Common myeloid progenitor, CD34-positive (primary cell): ENCODE results near the gene MACIR.
"Not testable (repeated sequence)": the region's sequence is repeated elsewhere in the genome, so short reads cannot be mapped to it uniquely, and the experiment has no call there.

Experiments used
- CTCF ChIA-PET: fragments of 350-600 bp; sonication (Branson Sonifier 250); formaldehyde crosslinking; loops from one replicate; lab custom pipeline; 2021; ENCODE audit warnings: antibody characterized with exemption; lab: Charles Lee
- POLR2A ChIA-PET: fragments of 350-600 bp; sonication (Branson Sonifier 250); formaldehyde crosslinking; loops from one replicate; lab custom pipeline; 2021; ENCODE audit warnings: antibody characterized with exemption; lab: Charles Lee
- DNase-seq, 3 donors: peaks; one replicate each; pipeline versions ENCODE4 v3.0.0 to v3.0.0-alpha.2; 2013
- H3K27ac ChIP-seq, 2 experiments: 1 replicate in 1 of 2; 2 replicates in 1 of 2; pipeline ENCODE4 v1.7.0; 2013; ENCODE audit warnings: inconsistent platforms in 2 of 2, low read length in 2 of 2, mild to moderate bottlenecking in 2 of 2, low read depth in 1 of 2, moderate library complexity in 1 of 2; ENCODE audit not compliant: severe bottlenecking in 2 of 2, insufficient read depth in 1 of 2, poor library complexity in 1 of 2
- H3K27me3 ChIP-seq, 5 experiments: replicated peaks in 2 of 5; 1 replicate in 3 of 5; 2 replicates in 2 of 5; pipeline versions ENCODE4 v1.6.1 to v1.7.0; 2013; ENCODE audit warnings: low read length in 4 of 5, mild to moderate bottlenecking in 2 of 5, moderate library complexity in 2 of 5, inconsistent platforms in 1 of 5; ENCODE audit not compliant: insufficient read depth in 5 of 5, control insufficient read depth in 4 of 5
- H3K36me3 ChIP-seq, 4 experiments: 1 replicate in 2 of 4; 2 replicates in 2 of 4; pipeline versions ENCODE4 v1.6.1 to v1.7.0; 2013; ENCODE audit warnings: low read length in 3 of 4, control low read depth in 1 of 4, mild to moderate bottlenecking in 1 of 4; ENCODE audit not compliant: control insufficient read depth in 4 of 4, insufficient read depth in 4 of 4
- H3K4me1 ChIP-seq, 4 experiments: 1 replicate in 3 of 4; 2 replicates in 1 of 4; pipeline versions ENCODE4 v1.6.1 to v1.7.1; 2013; ENCODE audit warnings: low read length in 3 of 4, mild to moderate bottlenecking in 3 of 4, control low read depth in 1 of 4, inconsistent platforms in 1 of 4, moderate library complexity in 1 of 4; ENCODE audit not compliant: control insufficient read depth in 4 of 4, insufficient read depth in 4 of 4; ENCODE audit errors: control extremely low read depth in 1 of 4
- H3K4me3 ChIP-seq, 7 experiments: 1 replicate in 4 of 7; 2 replicates in 3 of 7; pipeline versions ENCODE4 v1.5.1 to v1.7.0; 2013; ENCODE audit warnings: mild to moderate bottlenecking in 7 of 7, low read length in 6 of 7, moderate library complexity in 6 of 7, inconsistent platforms in 2 of 7, low read depth in 2 of 7, control low read depth in 1 of 7; ENCODE audit not compliant: insufficient read depth in 4 of 7, control insufficient read depth in 1 of 7; ENCODE audit errors: extremely low read depth in 1 of 7
- H3K9me3 ChIP-seq, 5 experiments: 1 replicate in 4 of 5; 2 replicates in 1 of 5; pipeline versions ENCODE4 v1.6.1 to v1.7.1; 2013; ENCODE audit warnings: low read length in 4 of 5, mild to moderate bottlenecking in 2 of 5, inconsistent platforms in 1 of 5, low read depth in 1 of 5, moderate library complexity in 1 of 5; ENCODE audit not compliant: control insufficient read depth in 4 of 5, insufficient read depth in 2 of 5; ENCODE audit errors: control extremely low read depth in 1 of 5
- WGBS: methylation state at CpG from one replicate; pipeline ENCODE4 v1.1.5; 2013; ENCODE audit not compliant: insufficient coverage; 5-methylcytosine and 5-hydroxymethylcytosine counted together

MACIR gene

GRCh38 chr5:103217101-103217500 lies 41.5 kb upstream of the MACIR start:
- POLR2A ChIA-PET: no interaction called here
- H3K36me3 ChIP-seq: no peaks in the 10 kb centered on the region
- no peak overlapping the region for H3K4me3 ChIP-seq
- peaks cover 0 to 1% (median 0%) of the 10 kb centered on the region in 5 experiments for H3K9me3 ChIP-seq
- H3K27ac ChIP-seq: no peak overlapping the region
- CTCF ChIA-PET: interaction anchor here (0.8 to 2.9 kb wide), 4 partner anchors 8 to 536 kb away, joined by 3 to 17 read pairs (median 4); no protein-coding TSS in a partner anchor
- peaks cover 4 to 16% (median 7%) of the 10 kb centered on the region in 4 experiments for H3K4me1 ChIP-seq
- H3K27me3 ChIP-seq: no peaks in the 10 kb centered on the region
- no peak for DNase-seq

DNA sequence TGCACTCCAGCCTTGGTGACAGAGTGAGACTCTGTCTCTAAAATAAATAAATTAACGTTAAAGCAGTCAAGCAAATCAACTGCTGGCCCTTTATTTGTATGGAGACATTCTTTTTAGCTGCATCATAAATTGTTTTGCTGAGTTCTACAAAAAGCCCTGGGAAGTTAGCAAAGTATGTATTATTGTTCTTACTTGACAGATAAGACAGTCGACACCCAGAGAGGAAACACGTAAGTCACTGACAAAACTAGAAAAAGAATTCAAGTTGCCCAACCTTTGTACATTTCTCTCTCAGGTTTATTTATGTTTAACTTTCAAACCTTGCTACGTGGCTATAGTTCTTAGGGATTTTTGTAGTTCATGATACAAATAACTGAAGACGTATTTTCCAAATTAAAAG lies 40.4 kb upstream of the MACIR start:
- Histone ChIP-seq H3K36me3 (no peaks in the 10 kb centered on the region), H3K27ac (no peak overlapping the region), H3K4me1 (peaks cover 0 to 8% (median 4%) of the 10 kb centered on the region in 4 experiments), H3K4me3 (no peak overlapping the region), H3K9me3 (peaks cover 0 to 1% (median 0%) of the 10 kb centered on the region in 5 experiments), H3K27me3 (no peaks in the 10 kb centered on the region)
- 100% methylated on average over 3 of the region's 5 CpGs for WGBS
- no peak for DNase-seq
- ChIA-PET POLR2A (no interaction called here), CTCF (interaction anchor here (1.2 to 1.3 kb wide), 2 partner anchors 26 to 537 kb away, joined by 3 read pairs; no protein-coding TSS in a partner anchor)

- H3K9me3 ChIP-seq, H3K36me3 ChIP-seq, H3K27me3 ChIP-seq, POLR2A ChIA-PET, H3K4me1 ChIP-seq, DNase-seq, H3K4me3 ChIP-seq, H3K27ac ChIP-seq: not testable (repeated sequence)
- no CpG with 5 or more reads among the region's 2 CpGs for WGBS
- CTCF ChIA-PET: interaction anchor here (1.2 kb wide), 1 partner anchor 27 kb away, joined by 3 read pairs; no protein-coding TSS in a partner anchor
Observed at GRCh38 chr5:103219074-103219473, 39.5 kb upstream of the MACIR start.

DNA sequence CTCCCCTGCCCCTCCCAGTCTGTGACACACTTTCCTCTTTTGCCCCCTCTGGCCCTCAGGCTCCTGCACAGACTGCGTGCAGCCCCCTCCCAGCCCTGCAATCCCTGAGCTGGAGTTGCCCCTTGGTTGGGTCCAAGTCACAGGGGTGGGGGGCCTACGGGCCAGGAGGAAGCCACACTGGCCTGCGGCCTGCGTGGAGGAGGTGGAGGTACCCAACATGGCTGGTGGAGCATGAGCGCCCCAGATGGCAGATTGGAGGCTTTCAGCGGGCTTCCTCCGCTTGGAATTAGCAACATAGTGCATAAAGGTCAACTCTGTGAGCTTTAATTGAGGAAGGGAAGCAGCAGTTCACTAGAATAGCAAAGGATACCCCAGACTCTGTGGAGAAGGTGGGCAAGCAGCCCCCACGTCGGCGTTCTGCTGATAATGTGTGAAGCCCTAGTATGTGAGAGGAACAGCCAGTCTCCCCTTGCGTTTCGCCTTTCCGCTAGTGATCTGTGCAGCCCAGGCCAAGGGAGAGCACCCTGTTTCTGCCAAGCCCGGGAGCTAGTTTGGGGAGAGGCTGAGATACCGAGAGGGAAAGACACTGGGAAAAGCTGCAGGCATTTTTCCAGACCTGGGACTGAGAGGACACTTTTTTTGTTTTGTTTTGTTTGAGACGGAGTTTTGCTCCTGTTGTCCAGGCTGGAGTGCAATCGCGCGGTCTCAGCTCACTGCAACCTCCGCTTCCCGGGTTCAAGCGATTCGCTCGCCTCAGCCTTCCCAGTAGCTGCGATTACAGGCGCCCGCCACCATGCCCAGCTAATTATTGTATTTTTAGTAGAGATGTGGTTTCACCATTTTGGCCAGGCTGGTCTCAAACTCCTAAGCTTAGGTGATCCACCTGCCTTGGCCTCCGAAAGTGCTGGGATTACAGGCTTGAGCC lies 35.3 kb upstream of the MACIR start:
- WGBS: 94% methylated on average over 28 of the region's 28 CpGs
- POLR2A ChIA-PET: no interaction called here
- CTCF ChIA-PET: interaction anchor here (0.9 to 4.2 kb wide), 11 partner anchors 7 to 252 kb away, joined by 3 to 28 read pairs (median 9); no protein-coding TSS in a partner anchor

DNA sequence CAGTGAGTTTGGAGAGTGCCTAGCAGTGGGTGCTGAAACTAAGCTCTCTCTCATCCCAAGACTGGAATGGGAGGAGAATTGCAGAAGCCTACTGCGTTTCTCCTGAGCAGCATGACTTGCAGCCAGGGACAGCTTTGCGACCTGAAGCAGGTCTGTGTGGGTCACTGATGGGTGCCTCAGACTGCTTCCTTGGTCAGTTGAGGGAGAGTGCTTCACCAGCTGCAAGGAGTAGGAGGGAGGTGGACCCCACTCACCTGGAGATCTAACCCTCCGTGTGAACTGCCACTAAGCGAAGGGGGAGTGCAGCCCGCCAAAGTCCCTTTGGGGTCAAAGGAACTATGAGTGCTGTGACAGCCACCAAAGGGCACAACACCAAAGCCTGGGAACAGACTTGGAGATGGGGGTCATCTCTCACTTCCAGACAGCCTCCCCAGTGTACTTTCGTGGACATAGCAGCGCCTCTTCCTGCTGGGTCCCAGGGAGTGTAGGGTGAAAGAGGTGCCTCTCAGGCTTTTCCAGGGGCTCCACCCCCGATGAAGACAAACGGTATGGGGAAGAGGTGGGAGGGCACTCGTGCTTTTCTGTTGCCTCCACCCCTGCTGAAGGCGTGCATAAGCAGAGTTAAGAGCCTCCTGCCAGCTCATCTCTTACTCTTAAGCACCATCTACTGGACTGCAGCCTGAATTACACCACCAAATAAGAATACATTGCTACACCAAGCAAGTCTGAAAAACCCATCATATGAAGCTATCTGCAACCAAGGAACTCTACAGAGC lies 34.3 kb upstream of the MACIR start:
- Histone ChIP-seq H3K4me3 (peak overlapping the region in 2 of 7 experiments; percentile 28 to 46), H3K27me3 (no peaks in the 10 kb centered on the region), H3K9me3 (no peaks in the 10 kb centered on the region), H3K27ac (no peak overlapping the region), H3K36me3 (no peaks in the 10 kb centered on the region), H3K4me1 (peaks cover 0 to 4% (median under 1%) of the 10 kb centered on the region in 4 experiments)
- WGBS: 61% methylated on average over 8 of the region's 11 CpGs
- CTCF ChIA-PET: interaction anchor here (0.7 to 4.2 kb wide), 24 partner anchors 8 to 676 kb away, joined by 3 to 28 read pairs (median 4); no protein-coding TSS in a partner anchor
- DNase-seq: peak; percentile 71 to 92 (median 91)
- POLR2A ChIA-PET: interaction anchor here (0.5 kb wide), 1 partner anchor 17 kb away, joined by 5 read pairs; no protein-coding TSS in a partner anchor

More for the DNA sequence above, 35.3 kb upstream of the MACIR start:
- Histone ChIP-seq H3K9me3 (peaks cover 0 to 1% (median 0%) of the 10 kb centered on the region in 5 experiments), H3K36me3 (no peaks in the 10 kb centered on the region), H3K27ac (no peak overlapping the region), H3K27me3 (no peaks in the 10 kb centered on the region), H3K4me3 (no peak overlapping the region), H3K4me1 (peaks cover 0 to 4% (median under 1%) of the 10 kb centered on the region in 4 experiments)
- DNase-seq: no peak

- Histone ChIP-seq H3K4me1 (peaks cover 0 to 4% (median under 1%) of the 10 kb centered on the region in 4 experiments), H3K4me3 (no peak overlapping the region), H3K27ac (no peak overlapping the region), H3K9me3 (no peaks in the 10 kb centered on the region), H3K27me3 (no peaks in the 10 kb centered on the region), H3K36me3 (no peaks in the 10 kb centered on the region)
- ChIA-PET CTCF (interaction anchor here (0.7 to 4.2 kb wide), 24 partner anchors 9 to 676 kb away, joined by 3 to 28 read pairs (median 4); partner anchors contain the start of gene MACIR), POLR2A (interaction anchor here (0.5 to 0.7 kb wide), 2 partner anchors 17 to 32 kb away, joined by 3 to 5 read pairs; no protein-coding TSS in a partner anchor)
- WGBS: 92% methylated on average over 2 of the region's 5 CpGs
- no peak for DNase-seq
Observed at GRCh38 chr5:103224894-103225246, 33.7 kb upstream of the MACIR start.
